Esophagus squamous epithelium (tissue), 4 donors: ENCODE data around the gene ARHGAP26.

Experiments used
- CTCF ChIP-seq, 6 experiments: fragments of 450-650 bp in 4 of 6; fragments of 200-600 bp in 2 of 6; sonication (generic) in 2 of 6; IDR thresholded peaks; one replicate each; pipeline ENCODE4 v1.5.1; 2016 to 2019; ENCODE audit warnings: antibody characterized with exemption in 6 of 6, mild to moderate bottlenecking in 4 of 6, moderate library complexity in 4 of 6
- POLR2A ChIP-seq, 4 donors: fragments of 450-650 bp; IDR thresholded peaks; one replicate each; pipeline ENCODE4 v1.6.1; 2017; ENCODE audit warnings: antibody characterized with exemption in 4 of 4, mild to moderate bottlenecking in 4 of 4, moderate library complexity in 3 of 4

DNA sequence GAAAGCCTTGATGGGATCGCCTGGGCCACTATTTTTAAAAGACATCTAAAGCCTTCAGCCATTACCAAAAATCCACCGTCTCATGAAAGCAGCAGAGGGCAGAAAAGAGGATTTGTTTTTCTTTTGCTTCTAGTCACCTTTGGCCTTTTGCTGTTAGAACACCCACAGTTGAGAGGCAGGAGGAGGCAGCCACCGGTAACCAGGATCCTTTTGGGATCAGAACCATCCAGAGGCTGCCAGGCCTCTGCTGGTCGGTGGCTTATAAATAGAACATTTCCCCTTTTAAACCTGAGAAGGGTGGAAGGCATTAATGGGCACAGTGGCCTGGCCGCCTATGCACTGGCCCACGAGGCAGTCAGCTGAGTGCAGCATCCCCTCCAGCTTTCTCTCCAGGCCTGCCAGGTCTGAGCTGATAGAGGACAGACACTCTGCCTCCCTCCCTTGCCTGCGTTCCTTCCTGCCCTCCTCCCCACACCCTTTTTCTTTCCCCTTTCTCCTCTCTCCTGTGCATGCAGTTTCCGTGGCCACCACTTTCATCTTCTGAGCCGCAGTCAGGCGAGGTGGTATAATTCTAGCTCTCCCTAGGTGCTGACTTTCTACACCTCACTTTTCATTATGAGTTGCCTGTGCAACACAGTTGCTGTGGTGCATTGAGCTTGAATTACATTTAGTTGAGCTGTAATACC lies 253.4 kb downstream of the ARHGAP26 start:
- TF ChIP-seq CTCF (IDR thresholded peaks at IDR 0.05) (no peak), POLR2A (IDR thresholded peaks at IDR 0.05) (no peak)
